ENCODE results near the gene RNF166.

RNF166 gene

GRCh38 chr16:88705076-88705684 lies 1.0 kb downstream of the RNF166 start:
- DNase-seq, result no peak

GRCh38 chr16:88703486-88704309 lies 2.5 kb downstream of the RNF166 start:
- no peak for DNase-seq

GRCh38 chr16:88702371-88703210 lies 3.6 kb downstream of the RNF166 start:
- no peak for DNase-seq

GRCh38 chr16:88701581-88702370 lies 4.4 kb downstream of the RNF166 start:
- DNase-seq, result no peak

GRCh38 chr16:88700636-88701482 lies 5.3 kb downstream of the RNF166 start:
- DNase-seq, result no peak

GRCh38 chr16:88700322-88700635 lies 5.9 kb downstream of the RNF166 start:
- DNase-seq, result no peak

GRCh38 chr16:88699180-88699579 lies 7.0 kb downstream of the RNF166 start:
- DNase-seq, result no peak

GRCh38 chr16:88698646-88699045 lies 7.6 kb downstream of the RNF166 start:
- no peak for DNase-seq

GRCh38 chr16:88697831-88698615 lies 8.2 kb downstream of the RNF166 start:
- DNase-seq, result no peak

GRCh38 chr16:88697116-88697830 lies 8.9 kb downstream of the RNF166 start:
- DNase-seq, result no peak

- DNase-seq, result no peak
These were observed 9.8 kb downstream of the RNF166 start for GRCh38 chr16:88696441-88696840.

- no peak for DNase-seq
These were observed 10.5 kb downstream of the RNF166 start for GRCh38 chr16:88695753-88696152.

- DNase-seq, result no peak
These were observed 11.0 kb downstream of the RNF166 start for GRCh38 chr16:88695218-88695617.

GRCh38 chr16:88694221-88695087 lies 11.8 kb downstream of the RNF166 start:
- DNase-seq, result no peak

GRCh38 chr16:88693420-88694177 lies 12.6 kb downstream of the RNF166 start:
- no peak for DNase-seq

- no peak for DNase-seq
These were observed 13.3 kb downstream of the RNF166 start for GRCh38 chr16:88692861-88693260.

- DNase-seq, result no peak
These were observed 14.2 kb downstream of the RNF166 start for GRCh38 chr16:88691924-88692560.

Data from NCI-H1048 (cell line).